HepG2 (cell line): Measurements from ENCODE around the gene TMC8. TPM values are rescaled to one million over a fixed set of nuclear protein-coding genes. Genes with fewer than 3 reads are reported as not detected.

Experiments used
- CHD2 ChIP-seq: IDR thresholded peaks from 2 replicates; pipeline ENCODE4 v1.6.1; 2011; ENCODE audit warnings: low read depth, low read length, improper control_type of control experiment
- HES4 ChIP-seq: sonication (generic); formaldehyde crosslinking; IDR thresholded peaks from 2 replicates; pipeline ENCODE4 v1.9.0; 2021; ENCODE audit warnings: mild to moderate bottlenecking, missing genetic modification reagents, borderline replicate concordance
- MAFF ChIP-seq: IDR thresholded peaks from 2 replicates; pipeline ENCODE4 v1.6.1; 2011; ENCODE audit warnings: low read depth, low read length, improper control_type of control experiment
- MEIS2 ChIP-seq: sonication (generic); formaldehyde crosslinking; IDR thresholded peaks from 2 replicates; pipeline ENCODE4 v1.9.0; 2021; ENCODE audit warnings: mild to moderate bottlenecking, missing genetic modification reagents
- SAFB2 ChIP-seq: sonication (generic); formaldehyde crosslinking; IDR thresholded peaks from 2 replicates; pipeline ENCODE4 v1.5.1; 2020; ENCODE audit warnings: missing genetic modification reagents, low read depth, mild to moderate bottlenecking, borderline replicate concordance
- TEF ChIP-seq: sonication (generic); formaldehyde crosslinking; IDR thresholded peaks from 2 replicates; pipeline ENCODE4 v1.5.0; 2020; ENCODE audit warnings: missing genetic modification reagents
- ZNF317 ChIP-seq: sonication (generic); formaldehyde crosslinking; IDR thresholded peaks from 2 replicates; pipeline ENCODE4 v1.5.0; 2020; ENCODE audit warnings: mild to moderate bottlenecking, missing genetic modification reagents
- ZNF605 ChIP-seq: sonication (generic); formaldehyde crosslinking; IDR thresholded peaks from 2 replicates; pipeline ENCODE4 v1.8.0; 2022; ENCODE audit warnings: mild to moderate bottlenecking, missing genetic modification reagents
- polyA plus RNA-seq, 8 experiments: library from polyadenylated mRNA; depleted of rRNA in 3 of 8; stranded (reverse) in 7 of 8; unstranded in 1 of 8; fragments of >200 nt; fragmentation: Illumina TruSeq in 4 of 8; extraction: Trizol in 4 of 8; gene quantifications; 2 replicates each; pipeline versions ENCODE4 v1.2.1 to v1.2.3, GENCODE V29; 2011 to 2016; ENCODE audit warnings: low read depth in 4 of 8, missing spikeins in 1 of 8, mixed read lengths in 1 of 8; ENCODE audit not compliant: insufficient read depth in 1 of 8
- total RNA-seq, 5 experiments: library from RNA; depleted of rRNA; stranded (reverse); fragments of >200 nt; fragmentation: Illumina TruSeq; extraction: Trizol; gene quantifications; 2 replicates each; pipeline ENCODE4 v1.2.3, GENCODE V29; 2016; ENCODE audit warnings: low read depth in 1 of 5
- TF ChIP-seq, protein P1 (sequence below): sonication (generic); formaldehyde crosslinking; IDR thresholded peaks from 2 replicates; pipeline ENCODE4 v1.4.0; 2020; ENCODE audit warnings: missing genetic modification reagents, borderline replicate concordance
- TF ChIP-seq, protein P2 (sequence below): IDR thresholded peaks from 2 replicates; pipeline ENCODE4 v1.6.1; 2012; ENCODE audit warnings: low read length, improper control_type of control experiment
- TF ChIP-seq, protein P3 (sequence below): sonication (generic); formaldehyde crosslinking; IDR thresholded peaks from 2 replicates; pipeline ENCODE4 v1.5.0; 2020; ENCODE audit warnings: missing genetic modification reagents
- TF ChIP-seq, protein P4 (sequence below): sonication (generic); formaldehyde crosslinking; IDR thresholded peaks from 2 replicates; pipeline ENCODE4 v1.8.0; 2022; ENCODE audit warnings: mild to moderate bottlenecking, missing genetic modification reagents

Gene TMC8
- total and polyA plus RNA-seq, 2 of the 13 experiments (the other 11 are each of a cell fraction or from before 2014, with no cell fraction given), result 0.53 to 7.8 TPM

DNA sequence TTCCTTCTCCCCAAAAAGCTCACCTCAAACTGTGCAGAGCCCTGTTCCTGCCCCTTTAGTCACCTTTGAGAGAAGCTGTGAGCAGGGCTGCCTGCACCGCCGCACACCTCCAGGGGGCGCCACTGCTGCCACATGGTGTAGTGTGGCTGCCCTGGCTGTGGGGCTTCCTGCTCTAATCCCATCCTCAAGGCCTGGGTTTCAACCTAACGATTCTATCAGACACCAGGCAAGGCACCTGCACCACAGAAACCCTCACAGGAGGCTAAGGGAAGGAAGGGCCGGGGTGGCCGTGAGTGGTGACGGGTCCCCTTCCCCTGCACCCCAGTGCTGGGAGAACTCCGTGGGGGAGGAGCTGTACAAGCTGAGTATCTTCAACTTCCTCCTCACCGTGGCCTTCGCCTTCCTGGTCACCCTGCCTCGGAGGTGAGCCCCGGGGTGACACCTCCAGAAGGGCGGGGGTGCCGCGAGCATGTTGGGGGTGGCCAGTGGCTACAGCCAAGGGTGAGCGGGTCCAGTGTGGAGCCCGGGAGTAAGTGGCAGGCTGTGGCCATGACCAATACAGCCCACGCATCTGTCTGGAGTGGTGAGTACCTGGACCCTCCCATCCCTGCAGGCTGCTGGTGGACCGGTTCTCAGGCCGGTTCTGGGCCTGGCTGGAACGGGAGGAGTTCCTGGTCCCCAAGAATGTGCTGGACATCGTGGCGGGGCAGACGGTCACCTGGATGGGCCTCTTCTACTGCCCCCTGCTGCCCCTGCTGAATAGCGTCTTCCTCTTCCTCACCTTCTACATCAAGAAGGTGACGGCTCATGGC, 7.0 kb downstream of the TMC8 start (continued):
- TF ChIP-seq SAFB2 (CRISPR knock-in tag) (no peak), MAFF (no peak), TEF (CRISPR knock-in tag) (no peak), ZNF605 (CRISPR knock-in tag) (no peak), MEIS2 (CRISPR knock-in tag) (no peak; the same call in 1 of the 2 replicates), CHD2 (no peak), ZNF317 (0 out of 2 replicates have a peak, but pooled peaks have one; percentile 50), HES4 (CRISPR knock-in tag) (no peak)
- TF ChIP-seq, protein P1, sequence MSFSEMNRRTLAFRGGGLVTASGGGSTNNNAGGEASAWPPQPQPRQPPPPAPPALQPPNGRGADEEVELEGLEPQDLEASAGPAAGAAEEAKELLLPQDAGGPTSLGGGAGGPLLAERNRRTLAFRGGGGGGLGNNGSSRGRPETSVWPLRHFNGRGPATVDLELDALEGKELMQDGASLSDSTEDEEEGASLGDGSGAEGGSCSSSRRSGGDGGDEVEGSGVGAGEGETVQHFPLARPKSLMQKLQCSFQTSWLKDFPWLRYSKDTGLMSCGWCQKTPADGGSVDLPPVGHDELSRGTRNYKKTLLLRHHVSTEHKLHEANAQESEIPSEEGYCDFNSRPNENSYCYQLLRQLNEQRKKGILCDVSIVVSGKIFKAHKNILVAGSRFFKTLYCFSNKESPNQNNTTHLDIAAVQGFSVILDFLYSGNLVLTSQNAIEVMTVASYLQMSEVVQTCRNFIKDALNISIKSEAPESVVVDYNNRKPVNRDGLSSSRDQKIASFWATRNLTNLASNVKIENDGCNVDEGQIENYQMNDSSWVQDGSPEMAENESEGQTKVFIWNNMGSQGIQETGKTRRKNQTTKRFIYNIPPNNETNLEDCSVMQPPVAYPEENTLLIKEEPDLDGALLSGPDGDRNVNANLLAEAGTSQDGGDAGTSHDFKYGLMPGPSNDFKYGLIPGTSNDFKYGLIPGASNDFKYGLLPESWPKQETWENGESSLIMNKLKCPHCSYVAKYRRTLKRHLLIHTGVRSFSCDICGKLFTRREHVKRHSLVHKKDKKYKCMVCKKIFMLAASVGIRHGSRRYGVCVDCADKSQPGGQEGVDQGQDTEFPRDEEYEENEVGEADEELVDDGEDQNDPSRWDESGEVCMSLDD (CRISPR knock-in tag), result no peak; the same call in 1 of the 2 replicates
- TF ChIP-seq, protein P2, sequence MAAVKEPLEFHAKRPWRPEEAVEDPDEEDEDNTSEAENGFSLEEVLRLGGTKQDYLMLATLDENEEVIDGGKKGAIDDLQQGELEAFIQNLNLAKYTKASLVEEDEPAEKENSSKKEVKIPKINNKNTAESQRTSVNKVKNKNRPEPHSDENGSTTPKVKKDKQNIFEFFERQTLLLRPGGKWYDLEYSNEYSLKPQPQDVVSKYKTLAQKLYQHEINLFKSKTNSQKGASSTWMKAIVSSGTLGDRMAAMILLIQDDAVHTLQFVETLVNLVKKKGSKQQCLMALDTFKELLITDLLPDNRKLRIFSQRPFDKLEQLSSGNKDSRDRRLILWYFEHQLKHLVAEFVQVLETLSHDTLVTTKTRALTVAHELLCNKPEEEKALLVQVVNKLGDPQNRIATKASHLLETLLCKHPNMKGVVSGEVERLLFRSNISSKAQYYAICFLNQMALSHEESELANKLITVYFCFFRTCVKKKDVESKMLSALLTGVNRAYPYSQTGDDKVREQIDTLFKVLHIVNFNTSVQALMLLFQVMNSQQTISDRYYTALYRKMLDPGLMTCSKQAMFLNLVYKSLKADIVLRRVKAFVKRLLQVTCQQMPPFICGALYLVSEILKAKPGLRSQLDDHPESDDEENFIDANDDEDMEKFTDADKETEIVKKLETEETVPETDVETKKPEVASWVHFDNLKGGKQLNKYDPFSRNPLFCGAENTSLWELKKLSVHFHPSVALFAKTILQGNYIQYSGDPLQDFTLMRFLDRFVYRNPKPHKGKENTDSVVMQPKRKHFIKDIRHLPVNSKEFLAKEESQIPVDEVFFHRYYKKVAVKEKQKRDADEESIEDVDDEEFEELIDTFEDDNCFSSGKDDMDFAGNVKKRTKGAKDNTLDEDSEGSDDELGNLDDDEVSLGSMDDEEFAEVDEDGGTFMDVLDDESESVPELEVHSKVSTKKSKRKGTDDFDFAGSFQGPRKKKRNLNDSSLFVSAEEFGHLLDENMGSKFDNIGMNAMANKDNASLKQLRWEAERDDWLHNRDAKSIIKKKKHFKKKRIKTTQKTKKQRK, result no peak
- TF ChIP-seq, protein P3, sequence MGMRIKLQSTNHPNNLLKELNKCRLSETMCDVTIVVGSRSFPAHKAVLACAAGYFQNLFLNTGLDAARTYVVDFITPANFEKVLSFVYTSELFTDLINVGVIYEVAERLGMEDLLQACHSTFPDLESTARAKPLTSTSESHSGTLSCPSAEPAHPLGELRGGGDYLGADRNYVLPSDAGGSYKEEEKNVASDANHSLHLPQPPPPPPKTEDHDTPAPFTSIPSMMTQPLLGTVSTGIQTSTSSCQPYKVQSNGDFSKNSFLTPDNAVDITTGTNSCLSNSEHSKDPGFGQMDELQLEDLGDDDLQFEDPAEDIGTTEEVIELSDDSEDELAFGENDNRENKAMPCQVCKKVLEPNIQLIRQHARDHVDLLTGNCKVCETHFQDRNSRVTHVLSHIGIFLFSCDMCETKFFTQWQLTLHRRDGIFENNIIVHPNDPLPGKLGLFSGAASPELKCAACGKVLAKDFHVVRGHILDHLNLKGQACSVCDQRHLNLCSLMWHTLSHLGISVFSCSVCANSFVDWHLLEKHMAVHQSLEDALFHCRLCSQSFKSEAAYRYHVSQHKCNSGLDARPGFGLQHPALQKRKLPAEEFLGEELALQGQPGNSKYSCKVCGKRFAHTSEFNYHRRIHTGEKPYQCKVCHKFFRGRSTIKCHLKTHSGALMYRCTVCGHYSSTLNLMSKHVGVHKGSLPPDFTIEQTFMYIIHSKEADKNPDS, result no peak
- TF ChIP-seq, protein P4, sequence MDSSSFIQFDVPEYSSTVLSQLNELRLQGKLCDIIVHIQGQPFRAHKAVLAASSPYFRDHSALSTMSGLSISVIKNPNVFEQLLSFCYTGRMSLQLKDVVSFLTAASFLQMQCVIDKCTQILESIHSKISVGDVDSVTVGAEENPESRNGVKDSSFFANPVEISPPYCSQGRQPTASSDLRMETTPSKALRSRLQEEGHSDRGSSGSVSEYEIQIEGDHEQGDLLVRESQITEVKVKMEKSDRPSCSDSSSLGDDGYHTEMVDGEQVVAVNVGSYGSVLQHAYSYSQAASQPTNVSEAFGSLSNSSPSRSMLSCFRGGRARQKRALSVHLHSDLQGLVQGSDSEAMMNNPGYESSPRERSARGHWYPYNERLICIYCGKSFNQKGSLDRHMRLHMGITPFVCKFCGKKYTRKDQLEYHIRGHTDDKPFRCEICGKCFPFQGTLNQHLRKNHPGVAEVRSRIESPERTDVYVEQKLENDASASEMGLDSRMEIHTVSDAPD (CRISPR knock-in tag), result no peak; the same call in 1 of the 2 replicates
